Vagina (tissue), 2 donors: Measurements from ENCODE around the gene GAGE10. TPM values are rescaled to one million over a fixed set of nuclear protein-coding genes. Genes with fewer than 3 reads are reported as not detected.

ENCODE experiments used
- DNase-seq, 2 donors: peaks; one replicate each; pipeline ENCODE4 v3.0.0-alpha.2; 2017; ENCODE audit errors: extremely low spot score in 2 of 2
- H3K27ac ChIP-seq: fragments of 200-600 bp; sonication (generic); one replicate; pipeline ENCODE4 v1.5.1; 2019
- H3K27me3 ChIP-seq: fragments of 200-600 bp; sonication (generic); one replicate; pipeline ENCODE4 v1.5.1; 2019
- H3K36me3 ChIP-seq, 2 donors: fragments of 200-600 bp; sonication (generic); one replicate each; pipeline ENCODE4 v1.5.1; 2017 to 2019
- H3K4me1 ChIP-seq: fragments of 200-600 bp; sonication (generic); one replicate; pipeline ENCODE4 v1.5.1; 2019
- H3K4me3 ChIP-seq, 2 donors: fragments of 200-600 bp; sonication (generic); 1 replicate in 1 of 2; 2 replicates in 1 of 2; pipeline ENCODE4 v1.5.1; 2016 to 2019
- H3K9me3 ChIP-seq: fragments of 200-600 bp; sonication (generic); one replicate; pipeline ENCODE4 v1.5.1; 2019
- CTCF ChIP-seq, 3 experiments: fragments of 450-650 bp in 2 of 3; fragments of 200-600 bp in 1 of 3; sonication (generic) in 1 of 3; IDR thresholded peaks; one replicate each; pipeline ENCODE4 v1.5.1; 2017 to 2019; ENCODE audit warnings: antibody characterized with exemption in 3 of 3, mild to moderate bottlenecking in 2 of 3, moderate library complexity in 2 of 3
- POLR2A ChIP-seq, 2 donors: fragments of 450-650 bp; IDR thresholded peaks; one replicate each; pipeline ENCODE4 v1.6.1; 2017; ENCODE audit warnings: antibody characterized with exemption in 2 of 2, mild to moderate bottlenecking in 2 of 2, moderate library complexity in 2 of 2
- POLR2AphosphoS5 ChIP-seq, 2 donors: sonication (generic); formaldehyde crosslinking; IDR thresholded peaks; one replicate each; pipeline ENCODE4 v1.9.0; 2017; ENCODE audit warnings: antibody characterized with exemption in 2 of 2, mild to moderate bottlenecking in 2 of 2, low read depth in 1 of 2; ENCODE audit not compliant: insufficient read depth in 1 of 2
- intact Hi-C: fragments of 100-400 bp; cut with DNase I; formaldehyde crosslinking; loops from one replicate; pipeline ENCODE4 v1.15.1; 2023
- total RNA-seq: library from RNA; depleted of rRNA; stranded (reverse); fragments of >200 nt; gene quantifications from one replicate; pipeline ENCODE4 v1.2.3, GENCODE V29; 2016

The GAGE10 gene
- not detected for total RNA-seq

GRCh38 chrX:49303346-49303745, at the start of gene GAGE10:
GAGE10 (plus strand) TSS chrX:49303646; CDS start chrX:49304860, 1,214 bp downstream.
- TF ChIP-seq CTCF (IDR thresholded peaks at IDR 0.05) (no peak), POLR2AphosphoS5 (IDR thresholded peaks at IDR 0.05; ENCODE audit: insufficient read depth in 1 of 2, low read depth in 1 of 2) (no peak), POLR2A (IDR thresholded peaks at IDR 0.05) (no peak)
- peaks cover under 1% of the 10 kb centered on the region for H3K4me1 ChIP-seq
- no peaks in the 10 kb centered on the region for H3K27me3 ChIP-seq
- no peaks in the 10 kb centered on the region for H3K9me3 ChIP-seq
- no peak for DNase-seq
- H3K4me3 ChIP-seq: no peak within 1 kb of the TSS
- intact Hi-C loops: no loop called here
- H3K27ac ChIP-seq: no peak within 1 kb of the TSS
- no peaks in the 10 kb centered on the region for H3K36me3 ChIP-seq

- Histone ChIP-seq H3K4me3 (no peak overlapping the region), H3K36me3 (no peaks in the 10 kb centered on the region), H3K4me1 (no peaks in the 10 kb centered on the region), H3K27me3 (no peaks in the 10 kb centered on the region), H3K27ac (no peak overlapping the region), H3K9me3 (no peaks in the 10 kb centered on the region)
- intact Hi-C loops: no loop called here
- TF ChIP-seq CTCF (IDR thresholded peaks at IDR 0.05) (no peak), POLR2A (IDR thresholded peaks at IDR 0.05) (no peak), POLR2AphosphoS5 (IDR thresholded peaks at IDR 0.05; ENCODE audit: insufficient read depth in 1 of 2, low read depth in 1 of 2) (no peak)
- DNase-seq: no peak
Measured at GRCh38 chrX:49254639-49255038, 48.8 kb upstream of the GAGE10 start.

GRCh38 chrX:49256268-49256995, 47.0 kb upstream of the GAGE10 start:
- no peaks in the 10 kb centered on the region for H3K9me3 ChIP-seq
- H3K36me3 ChIP-seq: no peaks in the 10 kb centered on the region
- no peak overlapping the region for H3K4me3 ChIP-seq
- H3K27me3 ChIP-seq: no peaks in the 10 kb centered on the region
- no peaks in the 10 kb centered on the region for H3K4me1 ChIP-seq
- DNase-seq: no peak
- TF ChIP-seq CTCF (IDR thresholded peaks at IDR 0.05): no peak
- no peak for TF ChIP-seq POLR2A (IDR thresholded peaks at IDR 0.05)
- TF ChIP-seq POLR2AphosphoS5 (IDR thresholded peaks at IDR 0.05; ENCODE audit: insufficient read depth in 1 of 2, low read depth in 1 of 2): no peak
- intact Hi-C loops: no loop called here
- no peak overlapping the region for H3K27ac ChIP-seq

- intact Hi-C loops: no loop called here
- Histone ChIP-seq H3K4me1 (no peaks in the 10 kb centered on the region), H3K4me3 (no peak overlapping the region), H3K27me3 (no peaks in the 10 kb centered on the region), H3K36me3 (no peaks in the 10 kb centered on the region), H3K9me3 (no peaks in the 10 kb centered on the region), H3K27ac (no peak overlapping the region)
- no peak for DNase-seq
- TF ChIP-seq POLR2A (IDR thresholded peaks at IDR 0.05) (no peak), CTCF (IDR thresholded peaks at IDR 0.05) (no peak), POLR2AphosphoS5 (IDR thresholded peaks at IDR 0.05; ENCODE audit: insufficient read depth in 1 of 2, low read depth in 1 of 2) (no peak)
Measured at GRCh38 chrX:49257074-49257790, 46.2 kb upstream of the GAGE10 start.
